SK-N-SH treated with all-trans-retinoic acid at 6 μM for 48 hours (cell line): ENCODE data around the gene MMS19.

Experiments
- CREB5 ChIP-seq: fragments of 250-450 bp; sonication (Bioruptor Pico); IDR thresholded peaks from 2 replicates; pipeline ENCODE4 v1.5.1; 2020; ENCODE audit warnings: low read depth, mild to moderate bottlenecking, moderate library complexity
- ESRRG ChIP-seq: fragments of 250-450 bp; sonication (Bioruptor Pico); IDR thresholded peaks from 2 replicates; pipeline ENCODE4 v1.6.1; 2021; ENCODE audit warnings: mild to moderate bottlenecking
- OSR1 ChIP-seq: fragments of 250-450 bp; sonication (Bioruptor Pico); IDR thresholded peaks from 2 replicates; pipeline ENCODE4 v1.8.0; 2022; ENCODE audit warnings: moderate library complexity, mild to moderate bottlenecking, inconsistent platforms
- SNAI2 ChIP-seq: fragments of 250-450 bp; sonication (Bioruptor Pico); IDR thresholded peaks from 2 replicates; pipeline ENCODE4 v1.5.0; 2020; ENCODE audit warnings: mild to moderate bottlenecking, moderate library complexity
- TCF4 ChIP-seq: fragments of 250-450 bp; sonication (Bioruptor Pico); IDR thresholded peaks from 2 replicates; pipeline ENCODE4 v1.8.0; 2021; ENCODE audit warnings: mild to moderate bottlenecking, moderate library complexity, borderline replicate concordance
- TOX ChIP-seq: fragments of 250-450 bp; sonication (Bioruptor Pico); IDR thresholded peaks from 2 replicates; pipeline ENCODE4 v1.8.0; 2021; ENCODE audit warnings: mild to moderate bottlenecking, moderate library complexity, borderline replicate concordance
- ZFP3 ChIP-seq: fragments of 250-450 bp; sonication (Bioruptor Pico); IDR thresholded peaks from 2 replicates; pipeline ENCODE4 v1.5.0; 2020; ENCODE audit warnings: mild to moderate bottlenecking, moderate library complexity
- TF ChIP-seq, protein P1 (sequence below): fragments of 250-450 bp; sonication (Bioruptor Pico); IDR thresholded peaks from 2 replicates; pipeline ENCODE4 v1.8.0; 2020; ENCODE audit warnings: mild to moderate bottlenecking, moderate library complexity, borderline replicate concordance

DNA sequence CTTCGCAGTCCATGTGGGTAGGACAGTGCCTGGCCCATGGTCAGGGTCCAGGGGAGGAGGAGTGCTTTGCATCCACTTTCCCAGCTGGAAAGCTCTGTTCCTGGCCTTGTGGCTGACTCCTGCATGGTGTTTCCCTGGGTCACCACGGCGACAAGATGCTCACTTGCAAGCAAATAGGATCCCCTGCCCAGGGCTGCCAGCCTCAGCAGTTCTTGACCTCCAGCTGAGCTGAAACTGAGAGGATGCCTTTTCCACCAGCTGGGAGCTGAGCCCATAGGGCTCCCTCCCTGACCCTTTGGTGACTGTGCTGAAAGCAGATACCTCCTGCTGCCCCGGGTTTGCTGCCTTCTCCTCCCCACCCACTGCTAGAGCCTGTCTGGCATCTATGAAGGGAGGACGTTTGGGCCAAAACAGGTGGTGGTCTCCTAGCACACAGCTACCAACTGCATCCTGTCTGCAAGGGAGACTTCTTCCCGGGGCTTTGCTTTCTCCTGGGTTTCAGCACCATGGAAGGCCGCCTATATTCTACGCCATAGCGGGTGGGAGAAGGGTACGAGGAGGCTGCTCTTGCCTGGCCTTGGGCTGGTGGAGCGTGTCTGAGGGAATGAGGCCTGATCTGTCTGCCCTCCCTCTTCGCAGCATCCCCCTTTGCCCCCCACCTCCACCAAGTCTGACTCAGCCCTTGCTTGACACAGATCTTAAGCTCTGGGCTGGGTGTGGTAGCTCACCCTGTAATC lies 34.9 kb upstream of the MMS19 start:
- no peak for TF ChIP-seq SNAI2 (CRISPR knock-in tag)
- TF ChIP-seq CREB5 (CRISPR knock-in tag), result no peak
- TF ChIP-seq, protein P1, sequence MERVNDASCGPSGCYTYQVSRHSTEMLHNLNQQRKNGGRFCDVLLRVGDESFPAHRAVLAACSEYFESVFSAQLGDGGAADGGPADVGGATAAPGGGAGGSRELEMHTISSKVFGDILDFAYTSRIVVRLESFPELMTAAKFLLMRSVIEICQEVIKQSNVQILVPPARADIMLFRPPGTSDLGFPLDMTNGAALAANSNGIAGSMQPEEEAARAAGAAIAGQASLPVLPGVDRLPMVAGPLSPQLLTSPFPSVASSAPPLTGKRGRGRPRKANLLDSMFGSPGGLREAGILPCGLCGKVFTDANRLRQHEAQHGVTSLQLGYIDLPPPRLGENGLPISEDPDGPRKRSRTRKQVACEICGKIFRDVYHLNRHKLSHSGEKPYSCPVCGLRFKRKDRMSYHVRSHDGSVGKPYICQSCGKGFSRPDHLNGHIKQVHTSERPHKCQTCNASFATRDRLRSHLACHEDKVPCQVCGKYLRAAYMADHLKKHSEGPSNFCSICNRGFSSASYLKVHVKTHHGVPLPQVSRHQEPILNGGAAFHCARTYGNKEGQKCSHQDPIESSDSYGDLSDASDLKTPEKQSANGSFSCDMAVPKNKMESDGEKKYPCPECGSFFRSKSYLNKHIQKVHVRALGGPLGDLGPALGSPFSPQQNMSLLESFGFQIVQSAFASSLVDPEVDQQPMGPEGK (CRISPR knock-in tag), result no peak
- no peak for TF ChIP-seq ESRRG (CRISPR knock-in tag)
- TF ChIP-seq TCF4 (CRISPR knock-in tag), result no peak
- no peak for TF ChIP-seq ZFP3
- TF ChIP-seq OSR1 (CRISPR knock-in tag), result no peak
- TF ChIP-seq TOX (CRISPR knock-in tag), result no peak
